Activated naive CD4-positive, alpha-beta T cell treated with anti-CD3 and anti-CD28 coated beads for 36 hours (primary cell): ENCODE measurements around the gene USP26. TPM values are rescaled to one million over a fixed set of nuclear protein-coding genes. Genes with fewer than 3 reads are reported as not detected.
"Not testable (repeated sequence)": the region's sequence is repeated elsewhere in the genome, so short reads cannot be mapped to it uniquely, and the experiment has no call there.

Source experiments
- CTCF ChIA-PET: fragments of 350-600 bp; sonication (Branson Sonifier 250); formaldehyde crosslinking; loops from one replicate; lab custom pipeline; 2021; ENCODE audit warnings: antibody characterized with exemption; lab: Charles Lee
- DNase-seq: peaks from one replicate; pipeline ENCODE4 v3.0.0-alpha.2; 2020
- H3K27ac Mint-ChIP-seq: one replicate; pipeline ENCODE4 v1.8.0; 2021; ENCODE audit warnings: mild to moderate bottlenecking, mixed read lengths
- H3K27me3 Mint-ChIP-seq: one replicate; pipeline ENCODE4 v1.8.0; 2021; ENCODE audit warnings: low read depth, mixed read lengths
- H3K36me3 Mint-ChIP-seq: one replicate; pipeline ENCODE4 v1.8.0; 2021; ENCODE audit warnings: low read depth, mixed read lengths
- H3K4me1 Mint-ChIP-seq: one replicate; pipeline ENCODE4 v1.8.0; 2021; ENCODE audit warnings: low read depth, mixed read lengths
- H3K4me3 Mint-ChIP-seq: one replicate; pipeline ENCODE4 v1.8.0; 2021; ENCODE audit warnings: mild to moderate bottlenecking, moderate library complexity, mixed read lengths
- H3K9me3 Mint-ChIP-seq: one replicate; pipeline ENCODE4 v1.8.0; 2021; ENCODE audit warnings: mixed read lengths
- intact Hi-C: fragments of 100-400 bp; cut with micrococcal nuclease; formaldehyde crosslinking; loops from one replicate; pipeline ENCODE4 v1.15.1; 2023
- total RNA-seq, 2 experiments: library from RNA; stranded (reverse); gene quantifications; one replicate each; pipeline ENCODE4 v1.2.3, GENCODE V29; 2021

The USP26 gene
- total RNA-seq, 2 experiments from 2014 or later = not detected

- Mint-ChIP-seq H3K4me3 (no peak overlapping the region), H3K27me3 (peaks cover 9% of the 10 kb centered on the region), H3K36me3 (no peaks in the 10 kb centered on the region), H3K4me1 (no peaks in the 10 kb centered on the region), H3K9me3 (no peaks in the 10 kb centered on the region), H3K27ac (no peak overlapping the region)
- intact Hi-C loops = no loop called here
- no peak for DNase-seq
- CTCF ChIA-PET = no interaction called here
Observed at GRCh38 chrX:133068461-133068860, 28.4 kb downstream of the USP26 start.

GRCh38 chrX:133056341-133056740 is 40.6 kb downstream of the USP26 start:
- Mint-ChIP-seq H3K4me1 (no peaks in the 10 kb centered on the region), H3K36me3 (no peaks in the 10 kb centered on the region), H3K27ac (no peak overlapping the region), H3K9me3 (no peaks in the 10 kb centered on the region), H3K27me3 (peaks cover 2% of the 10 kb centered on the region), H3K4me3 (no peak overlapping the region)
- CTCF ChIA-PET = no interaction called here
- no peak for DNase-seq
- intact Hi-C loops = no loop called here

GRCh38 chrX:133054761-133055405 is 42.0 kb downstream of the USP26 start:
- CTCF ChIA-PET = no interaction called here
- H3K4me1 Mint-ChIP-seq = no peaks in the 10 kb centered on the region
- H3K4me3 Mint-ChIP-seq = no peak overlapping the region
- no peak for DNase-seq
- intact Hi-C loops = no loop called here
- H3K27me3 Mint-ChIP-seq = peaks cover 2% of the 10 kb centered on the region
- no peaks in the 10 kb centered on the region for H3K9me3 Mint-ChIP-seq
- H3K27ac Mint-ChIP-seq = no peak overlapping the region
- no peaks in the 10 kb centered on the region for H3K36me3 Mint-ChIP-seq

GRCh38 chrX:133053861-133054598 is 42.9 kb downstream of the USP26 start:
- no peaks in the 10 kb centered on the region for H3K36me3 Mint-ChIP-seq
- intact Hi-C loops = no loop called here
- no peaks in the 10 kb centered on the region for H3K4me1 Mint-ChIP-seq
- CTCF ChIA-PET = no interaction called here
- H3K4me3 Mint-ChIP-seq = no peak overlapping the region
- H3K27ac Mint-ChIP-seq = no peak overlapping the region
- no peaks in the 10 kb centered on the region for H3K9me3 Mint-ChIP-seq
- no peak for DNase-seq
- peaks cover 2% of the 10 kb centered on the region for H3K27me3 Mint-ChIP-seq

- CTCF ChIA-PET = no interaction called here
- no peak for DNase-seq
- H3K9me3 Mint-ChIP-seq = no peaks in the 10 kb centered on the region
- H3K4me3 Mint-ChIP-seq = no peak overlapping the region
- intact Hi-C loops = loop anchor here (5.0 kb wide), 1 partner anchor 624 kb away; no protein-coding TSS in a partner anchor
- H3K27ac Mint-ChIP-seq = no peak overlapping the region
- H3K4me1 Mint-ChIP-seq = no peaks in the 10 kb centered on the region
- peaks cover 2% of the 10 kb centered on the region for H3K27me3 Mint-ChIP-seq
- H3K36me3 Mint-ChIP-seq = no peaks in the 10 kb centered on the region
Observed at GRCh38 chrX:133048751-133049150, 48.2 kb downstream of the USP26 start.

- intact Hi-C loops = loop anchor here (5.0 kb wide), 1 partner anchor 626 kb away; no protein-coding TSS in a partner anchor
- no peaks in the 10 kb centered on the region for H3K27me3 Mint-ChIP-seq
- CTCF ChIA-PET = interaction anchor here (0.6 to 1.0 kb wide), 4 partner anchors 17 to 411 kb away, joined by 3 read pairs; no protein-coding TSS in a partner anchor
- H3K4me3 Mint-ChIP-seq = no peak overlapping the region
- H3K36me3 Mint-ChIP-seq = no peaks in the 10 kb centered on the region
- DNase-seq = no peak
- no peak overlapping the region for H3K27ac Mint-ChIP-seq
- H3K9me3 Mint-ChIP-seq = no peaks in the 10 kb centered on the region
- H3K4me1 Mint-ChIP-seq = no peaks in the 10 kb centered on the region
Observed at GRCh38 chrX:133046601-133047000, 50.3 kb downstream of the USP26 start.

GRCh38 chrX:133045986-133046385 is 50.9 kb downstream of the USP26 start:
- CTCF ChIA-PET = interaction anchor here (0.6 to 0.9 kb wide), 2 partner anchors 32 to 123 kb away, joined by 3 read pairs; no protein-coding TSS in a partner anchor
- no peaks in the 10 kb centered on the region for H3K27me3 Mint-ChIP-seq
- DNase-seq = no peak
- no peak overlapping the region for H3K4me3 Mint-ChIP-seq
- H3K9me3 Mint-ChIP-seq = no peaks in the 10 kb centered on the region
- H3K4me1 Mint-ChIP-seq = no peaks in the 10 kb centered on the region
- intact Hi-C loops = loop anchor here (5.0 kb wide), 1 partner anchor 626 kb away; no protein-coding TSS in a partner anchor
- no peak overlapping the region for H3K27ac Mint-ChIP-seq
- H3K36me3 Mint-ChIP-seq = no peaks in the 10 kb centered on the region

GRCh38 chrX:133044145-133044786 is 52.6 kb downstream of the USP26 start:
- intact Hi-C loops, H3K9me3 Mint-ChIP-seq: not testable (repeated sequence)

GRCh38 chrX:133042260-133042659 is 54.6 kb downstream of the USP26 start:
- DNase-seq = no peak
- Mint-ChIP-seq H3K4me3 (no peak overlapping the region), H3K27ac (no peak overlapping the region), H3K9me3 (peaks cover 9% of the 10 kb centered on the region), H3K4me1 (no peaks in the 10 kb centered on the region), H3K36me3 (peaks cover 3% of the 10 kb centered on the region), H3K27me3 (peaks cover 12% of the 10 kb centered on the region)
- intact Hi-C loops = no loop called here
- CTCF ChIA-PET = no interaction called here

More at GRCh38 chrX:133044145-133044786, 52.6 kb downstream of the USP26 start:
- H3K27ac Mint-ChIP-seq, H3K27me3 Mint-ChIP-seq, DNase-seq, H3K4me1 Mint-ChIP-seq, H3K36me3 Mint-ChIP-seq, CTCF ChIA-PET, H3K4me3 Mint-ChIP-seq: not testable (repeated sequence)

GRCh38 chrX:133033010-133033409 is 63.9 kb downstream of the USP26 start:
- H3K27me3 Mint-ChIP-seq = peaks cover 3% of the 10 kb centered on the region
- CTCF ChIA-PET = no interaction called here

GRCh38 chrX:133018229-133018628 is 78.7 kb downstream of the USP26 start:
- Mint-ChIP-seq H3K27ac (no peak overlapping the region), H3K36me3 (no peaks in the 10 kb centered on the region), H3K4me1 (no peaks in the 10 kb centered on the region)

More at GRCh38 chrX:133033010-133033409, 63.9 kb downstream of the USP26 start:
- no peaks in the 10 kb centered on the region for H3K4me1 Mint-ChIP-seq
- H3K9me3 Mint-ChIP-seq = no peaks in the 10 kb centered on the region
- DNase-seq = no peak
- intact Hi-C loops = no loop called here
- H3K4me3 Mint-ChIP-seq = no peak overlapping the region
- H3K36me3 Mint-ChIP-seq = no peaks in the 10 kb centered on the region
- no peak overlapping the region for H3K27ac Mint-ChIP-seq

GRCh38 chrX:133007458-133007857 is 89.5 kb downstream of the USP26 start:
- no peak overlapping the region for H3K4me3 Mint-ChIP-seq
- no peaks in the 10 kb centered on the region for H3K27me3 Mint-ChIP-seq
- no peaks in the 10 kb centered on the region for H3K36me3 Mint-ChIP-seq
- H3K9me3 Mint-ChIP-seq = peaks cover 1% of the 10 kb centered on the region
- CTCF ChIA-PET = interaction anchor here (0.6 kb wide), 1 partner anchor 520 kb away, joined by 4 read pairs; no protein-coding TSS in a partner anchor
- intact Hi-C loops = no loop called here
- H3K4me1 Mint-ChIP-seq = no peaks in the 10 kb centered on the region
- no peak overlapping the region for H3K27ac Mint-ChIP-seq
- no peak for DNase-seq

More at GRCh38 chrX:133018229-133018628, 78.7 kb downstream of the USP26 start:
- Mint-ChIP-seq H3K4me3 (no peak overlapping the region), H3K27me3 (no peaks in the 10 kb centered on the region), H3K9me3 (no peaks in the 10 kb centered on the region)
- intact Hi-C loops = no loop called here
- DNase-seq = no peak
- CTCF ChIA-PET = no interaction called here
